Parathyroid adenoma (tissue), 2 donors: Measurements from ENCODE around the gene SIL1.

Experiments used
- H2AFZ ChIP-seq: fragments of 300-600 bp; sonication (generic); one replicate; pipeline ENCODE4 v1.7.0; 2017; ENCODE audit warnings: antibody characterized with exemption, mild to moderate bottlenecking
- H3K27ac ChIP-seq: fragments of 300-600 bp; sonication (generic); one replicate; pipeline ENCODE4 v1.7.0; 2017
- H3K27me3 ChIP-seq: fragments of 300-600 bp; sonication (generic); one replicate; pipeline ENCODE4 v1.7.0; 2017; ENCODE audit warnings: low read length; ENCODE audit not compliant: control insufficient read depth, insufficient read depth
- H3K36me3 ChIP-seq: fragments of 300-600 bp; sonication (generic); one replicate; pipeline ENCODE4 v1.7.0; 2017; ENCODE audit warnings: low read length; ENCODE audit not compliant: control insufficient read depth, insufficient read depth
- H3K4me1 ChIP-seq: fragments of 300-600 bp; sonication (generic); one replicate; pipeline ENCODE4 v1.7.0; 2017; ENCODE audit warnings: control low read depth
- H3K4me2 ChIP-seq: fragments of 300-600 bp; sonication (generic); one replicate; pipeline ENCODE4 v1.7.0; 2017; ENCODE audit warnings: low read length
- H3K4me3 ChIP-seq: fragments of 300-600 bp; sonication (generic); one replicate; pipeline ENCODE4 v1.7.0; 2017; ENCODE audit warnings: low read depth, low read length
- H3K79me2 ChIP-seq: fragments of 300-600 bp; sonication (generic); one replicate; pipeline ENCODE4 v1.7.0; 2017; ENCODE audit warnings: control low read depth
- H3K9ac ChIP-seq: fragments of 300-600 bp; sonication (generic); one replicate; pipeline ENCODE4 v1.7.0; 2017; ENCODE audit warnings: mild to moderate bottlenecking
- H3K9me3 ChIP-seq: fragments of 300-600 bp; sonication (generic); one replicate; pipeline ENCODE4 v1.7.0; 2017; ENCODE audit warnings: low read length; ENCODE audit not compliant: control insufficient read depth
- TF ChIP-seq, protein P1 (sequence below): fragments of 300-600 bp; sonication (generic); IDR thresholded peaks from one replicate; pipeline ENCODE4 v1.7.0; 2017; ENCODE audit warnings: antibody characterized with exemption, mild to moderate bottlenecking
- donor health status: primary hyperparathyroidism.

Gene SIL1

DNA sequence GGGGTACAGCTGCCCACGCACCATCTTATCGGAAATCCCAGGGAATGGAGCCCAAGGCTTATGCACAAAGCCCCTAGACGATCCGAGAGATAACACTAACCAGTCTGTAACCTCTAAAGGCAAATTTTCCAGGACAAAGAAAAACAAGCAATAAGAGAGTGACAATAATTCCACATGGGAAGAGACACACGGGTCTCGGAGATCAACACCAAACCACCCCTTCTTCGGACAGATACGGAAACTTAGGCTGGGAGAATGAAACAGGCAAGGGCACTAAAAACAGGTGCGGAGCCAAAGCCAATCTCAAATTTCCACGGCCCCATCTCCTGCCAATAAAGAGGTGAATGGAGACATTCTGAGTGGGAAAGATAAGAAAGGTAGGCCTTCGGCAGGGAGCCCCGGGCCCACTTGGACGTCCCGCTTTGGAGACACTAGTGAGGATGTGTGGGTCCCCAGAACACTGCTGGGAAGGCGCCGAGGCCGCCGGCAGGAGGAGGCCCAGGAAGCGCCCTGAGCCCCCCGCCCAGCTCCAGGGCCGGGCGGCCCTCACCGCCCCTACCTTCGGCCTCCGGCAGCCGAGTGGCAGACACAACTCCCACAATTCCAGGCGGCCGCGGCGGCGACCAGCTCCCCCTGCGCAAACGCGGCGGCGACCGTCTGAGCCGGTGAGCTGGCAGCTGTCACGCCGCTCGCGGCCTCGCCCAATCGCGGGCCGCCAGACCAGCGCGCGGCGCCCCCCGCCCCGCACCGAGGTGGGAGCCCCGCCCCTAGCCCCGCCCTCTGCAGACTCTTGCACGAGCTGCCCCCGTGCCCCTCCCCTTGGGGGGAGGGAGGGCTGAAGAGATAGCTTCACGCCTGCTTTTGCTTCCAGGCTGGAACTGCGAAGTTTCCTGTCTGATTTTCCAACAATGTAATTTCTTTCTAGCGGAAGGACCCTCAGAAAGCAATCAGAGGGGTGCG is at the start of gene SIL1:
TSS of gene SIL1 (minus strand) at position 659 of the 960 bp plus-strand sequence. CDS start 70,525 bp downstream, outside the sequence.
- no peaks in the 10 kb centered on the region for H3K36me3 ChIP-seq

DNA sequence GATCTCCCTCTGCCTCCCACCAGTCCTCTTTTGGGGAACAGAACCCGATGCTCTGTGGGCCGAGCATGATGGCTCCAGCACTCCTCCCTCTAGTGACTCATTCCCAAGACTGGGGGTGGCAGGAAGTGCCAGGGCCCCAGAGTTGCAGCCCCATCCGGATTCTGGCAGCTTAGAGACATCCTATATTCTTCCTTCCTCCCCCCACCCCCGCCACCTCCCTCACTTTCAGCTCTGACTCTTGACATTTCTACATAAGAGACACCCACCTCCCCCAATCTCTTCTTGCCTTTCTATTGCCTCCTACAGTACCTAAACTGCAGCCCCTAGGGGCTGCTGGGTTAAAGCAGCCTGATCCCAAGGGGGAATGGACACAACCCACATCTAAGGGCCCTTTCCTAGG is 48.2 kb upstream of the SIL1 start:
- Histone ChIP-seq H3K9ac (no peak overlapping the region), H2AFZ (no peak overlapping the region), H3K79me2 (no peaks in the 10 kb centered on the region), H3K36me3 (no peaks in the 10 kb centered on the region), H3K27ac (no peak overlapping the region), H3K4me2 (no peak overlapping the region), H3K27me3 (no peaks in the 10 kb centered on the region), H3K4me3 (no peak overlapping the region), H3K4me1 (no peaks in the 10 kb centered on the region), H3K9me3 (no peaks in the 10 kb centered on the region)
- TF ChIP-seq, protein P1, sequence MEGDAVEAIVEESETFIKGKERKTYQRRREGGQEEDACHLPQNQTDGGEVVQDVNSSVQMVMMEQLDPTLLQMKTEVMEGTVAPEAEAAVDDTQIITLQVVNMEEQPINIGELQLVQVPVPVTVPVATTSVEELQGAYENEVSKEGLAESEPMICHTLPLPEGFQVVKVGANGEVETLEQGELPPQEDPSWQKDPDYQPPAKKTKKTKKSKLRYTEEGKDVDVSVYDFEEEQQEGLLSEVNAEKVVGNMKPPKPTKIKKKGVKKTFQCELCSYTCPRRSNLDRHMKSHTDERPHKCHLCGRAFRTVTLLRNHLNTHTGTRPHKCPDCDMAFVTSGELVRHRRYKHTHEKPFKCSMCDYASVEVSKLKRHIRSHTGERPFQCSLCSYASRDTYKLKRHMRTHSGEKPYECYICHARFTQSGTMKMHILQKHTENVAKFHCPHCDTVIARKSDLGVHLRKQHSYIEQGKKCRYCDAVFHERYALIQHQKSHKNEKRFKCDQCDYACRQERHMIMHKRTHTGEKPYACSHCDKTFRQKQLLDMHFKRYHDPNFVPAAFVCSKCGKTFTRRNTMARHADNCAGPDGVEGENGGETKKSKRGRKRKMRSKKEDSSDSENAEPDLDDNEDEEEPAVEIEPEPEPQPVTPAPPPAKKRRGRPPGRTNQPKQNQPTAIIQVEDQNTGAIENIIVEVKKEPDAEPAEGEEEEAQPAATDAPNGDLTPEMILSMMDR: no peak

More for the DNA sequence above, at the start of gene SIL1:
- Histone ChIP-seq H3K79me2 (no peaks in the 10 kb centered on the region), H3K27ac (peak within 1 kb of the TSS; percentile 68), H3K4me1 (peaks cover 6% of the 10 kb centered on the region), H3K9me3 (no peaks in the 10 kb centered on the region), H2AFZ (peak within 1 kb of the TSS; percentile 91), H3K4me2 (peak within 1 kb of the TSS; percentile 97), H3K27me3 (no peaks in the 10 kb centered on the region), H3K9ac (peak within 1 kb of the TSS; percentile 81), H3K4me3 (peak within 1 kb of the TSS; percentile 92)
- TF ChIP-seq, protein P1: no peak

DNA sequence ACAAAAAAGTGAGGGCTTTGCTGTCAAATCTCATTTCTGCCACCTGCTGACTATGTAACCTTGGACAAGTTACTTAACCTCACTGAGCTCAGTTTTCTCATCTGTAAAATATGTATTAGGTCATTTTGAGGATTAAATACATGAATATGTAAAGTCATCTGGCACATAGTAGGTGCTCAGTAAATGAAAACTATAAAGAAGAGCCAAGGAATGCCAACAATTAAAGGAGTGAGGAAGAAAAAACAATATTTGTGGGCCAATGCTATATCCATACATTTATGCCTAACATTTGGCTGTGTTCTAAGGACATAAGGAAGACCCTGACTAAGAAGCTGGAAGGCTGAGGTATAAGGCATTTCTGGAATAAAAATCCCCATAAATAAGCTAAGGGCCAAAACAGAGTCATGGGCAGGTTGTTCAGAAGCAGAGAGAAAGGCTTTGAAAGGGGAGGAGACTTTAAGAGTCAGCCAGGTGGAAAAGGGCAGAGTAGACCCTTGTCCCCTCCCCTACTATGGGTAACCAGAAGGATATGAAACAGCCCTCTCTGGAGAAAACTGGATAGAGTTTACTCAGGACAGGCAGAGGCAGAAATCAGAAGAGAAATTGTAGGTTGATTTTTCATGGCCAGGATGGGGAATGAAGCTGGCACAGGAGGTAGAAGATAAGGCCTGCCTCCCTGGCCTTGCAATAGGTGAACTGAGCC is 47.6 kb upstream of the SIL1 start:
- no peak overlapping the region for H3K4me3 ChIP-seq
- H3K4me1 ChIP-seq: no peaks in the 10 kb centered on the region
- H3K4me2 ChIP-seq: no peak overlapping the region
- H2AFZ ChIP-seq: no peak overlapping the region
- H3K9me3 ChIP-seq: no peaks in the 10 kb centered on the region
- no peaks in the 10 kb centered on the region for H3K79me2 ChIP-seq
- H3K27ac ChIP-seq: no peak overlapping the region
- TF ChIP-seq, protein P1: no peak
- H3K36me3 ChIP-seq: no peaks in the 10 kb centered on the region
- no peak overlapping the region for H3K9ac ChIP-seq
- H3K27me3 ChIP-seq: no peaks in the 10 kb centered on the region

DNA sequence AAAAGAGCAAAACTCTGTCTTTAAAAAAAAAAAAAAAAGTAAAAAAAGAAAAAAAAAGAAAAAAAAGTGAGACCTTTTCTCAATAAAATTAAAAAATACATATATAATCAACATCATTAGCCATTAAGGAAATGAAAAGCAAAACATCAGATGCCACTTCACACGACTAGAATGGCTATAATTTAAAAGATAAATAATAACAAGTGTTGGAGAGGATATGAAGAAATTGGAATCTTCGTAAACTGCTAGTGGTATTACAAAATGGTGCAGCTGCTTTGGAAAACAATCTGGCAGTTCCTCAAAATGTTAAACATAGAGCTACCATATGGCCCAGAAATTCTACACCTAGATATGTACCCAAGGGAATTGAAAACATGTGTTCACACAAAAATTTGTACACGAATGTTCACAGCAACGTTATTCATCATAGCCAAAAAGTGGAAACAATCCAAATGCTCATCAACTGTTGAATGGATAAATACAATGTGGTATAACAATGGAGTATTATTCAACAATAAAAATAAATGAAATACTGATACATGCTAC is 45.3 kb upstream of the SIL1 start:
- H2AFZ ChIP-seq: no peak overlapping the region
- no peaks in the 10 kb centered on the region for H3K27me3 ChIP-seq
- no peaks in the 10 kb centered on the region for H3K36me3 ChIP-seq
- no peaks in the 10 kb centered on the region for H3K9me3 ChIP-seq
- no peak overlapping the region for H3K4me2 ChIP-seq
- H3K27ac ChIP-seq: no peak overlapping the region
- H3K79me2 ChIP-seq: no peaks in the 10 kb centered on the region
- no peak overlapping the region for H3K4me3 ChIP-seq
- TF ChIP-seq, protein P1: no peak
- no peak overlapping the region for H3K9ac ChIP-seq
- H3K4me1 ChIP-seq: no peaks in the 10 kb centered on the region
